Keratinocyte (primary cell): ENCODE results near the gene CSE1L. TPM values are rescaled to one million over a fixed set of nuclear protein-coding genes. Genes with fewer than 3 reads are reported as not detected.
A peak's percentile ranks its signal among the peaks of the same experiment; 100 is the strongest.

Experiments used
- DNase-seq: peaks from one replicate; pipeline ENCODE4 v3.0.0-alpha.2; 2011; ENCODE audit warnings: low read depth, missing footprints, low spot score
- FAIRE-seq: peaks from 2 replicates; lab custom pipeline; 2011; peaks lifted over from hg19 to GRCh38; lab: Jason Lieb, UNC
- H2AFZ ChIP-seq: 2 replicates; pipeline ENCODE4 v1.6.0; 2012; ENCODE audit warnings: low read length, control low read depth, inconsistent platforms; ENCODE audit not compliant: control insufficient read depth
- H3K27ac ChIP-seq: 2 replicates; pipeline ENCODE4 v1.5.1; 2011; ENCODE audit warnings: low read length; ENCODE audit not compliant: control insufficient read depth, insufficient read depth
- H3K27me3 ChIP-seq: 3 replicates; pipeline ENCODE4 v1.6.0; 2011; ENCODE audit warnings: low read length; ENCODE audit not compliant: control insufficient read depth, insufficient read depth; ENCODE audit errors: extremely low read depth
- H3K36me3 ChIP-seq, 2 experiments: 2 replicates in 1 of 2; 3 replicates in 1 of 2; pipeline ENCODE4 v1.5.1; 2011; ENCODE audit warnings: low read length in 2 of 2, mild to moderate bottlenecking in 1 of 2; ENCODE audit not compliant: control insufficient read depth in 2 of 2, insufficient read depth in 2 of 2; ENCODE audit errors: extremely low read depth in 1 of 2
- H3K4me1 ChIP-seq: 3 replicates; pipeline ENCODE4 v1.5.1; 2011; ENCODE audit warnings: low read length; ENCODE audit not compliant: control insufficient read depth, insufficient read depth; ENCODE audit errors: extremely low read depth
- H3K4me2 ChIP-seq: 3 replicates; pipeline ENCODE4 v1.6.0; 2011; ENCODE audit warnings: low read depth, low read length; ENCODE audit not compliant: control insufficient read depth, insufficient read depth; ENCODE audit errors: extremely low read depth
- H3K4me3 ChIP-seq, 3 experiments: fragments of 200-600 bp in 1 of 3; sonication (generic) in 1 of 3; 2 replicates in 2 of 3; 3 replicates in 1 of 3; pipeline ENCODE4 v1.5.1; 2011 to 2016; ENCODE audit warnings: low read length in 3 of 3, mild to moderate bottlenecking in 3 of 3, control low read depth in 2 of 3, inconsistent platforms in 1 of 3, low read depth in 1 of 3, mixed read lengths in 1 of 3, mixed run types in 1 of 3, moderate library complexity in 1 of 3; ENCODE audit not compliant: control insufficient read depth in 2 of 3, insufficient read depth in 2 of 3; ENCODE audit errors: extremely low read depth in 1 of 3
- H3K79me2 ChIP-seq: 2 replicates; pipeline ENCODE4 v1.6.0; 2012; ENCODE audit warnings: low read length; ENCODE audit not compliant: control insufficient read depth, insufficient read depth
- H3K9ac ChIP-seq: 3 replicates; pipeline ENCODE4 v1.6.0; 2011; ENCODE audit warnings: low read length; ENCODE audit not compliant: control insufficient read depth, insufficient read depth; ENCODE audit errors: extremely low read depth
- H3K9me1 ChIP-seq: 3 replicates; pipeline ENCODE4 v1.6.0; 2011; ENCODE audit warnings: low read length; ENCODE audit not compliant: control insufficient read depth, insufficient read depth; ENCODE audit errors: extremely low read depth
- H3K9me3 ChIP-seq: 2 replicates; pipeline ENCODE4 v1.5.1; 2012; ENCODE audit warnings: low read depth, low read length; ENCODE audit not compliant: control insufficient read depth
- H4K20me1 ChIP-seq: 3 replicates; pipeline ENCODE4 v1.6.0; 2011; ENCODE audit warnings: low read length; ENCODE audit not compliant: control insufficient read depth, insufficient read depth; ENCODE audit errors: extremely low read depth
- EZH2 ChIP-seq: IDR thresholded peaks from one replicate; pipeline ENCODE4 v1.6.1; 2012; ENCODE audit warnings: inconsistent platforms, mild to moderate bottlenecking, low read length, moderate library complexity
- dilution Hi-C: fragments of 300-500 bp; cut with MboI; formaldehyde crosslinking; loops from one replicate; pipeline ENCODE4 v1.7.0; 2020; ENCODE audit warnings: low sequenced_read_pairs; ENCODE audit not compliant: extremely low pct_ligation_motif_present
- polyA plus RNA-seq, 5 experiments: library from polyadenylated mRNA; depleted of rRNA in 3 of 5; stranded (reverse) in 3 of 5; stranded (forward) in 1 of 5; unstranded in 1 of 5; fragments of >200 nt; gene quantifications; 1 replicate in 1 of 5; 2 replicates in 3 of 5; 3 replicates in 1 of 5; pipeline versions ENCODE4 v1.2.1 to v1.2.3, GENCODE V29; 2011 to 2012; ENCODE audit warnings: missing spikeins in 2 of 5, low read depth in 1 of 5, low replicate concordance in 1 of 5
- TF ChIP-seq, protein P1 (sequence below), 3 experiments: IDR thresholded peaks in 1 of 3; conservative IDR thresholded peaks in 1 of 3; optimal IDR thresholded peaks in 1 of 3; 2 replicates in 2 of 3; 3 replicates in 1 of 3; pipeline versions ENCODE3 to v1.5.1; 2011; ENCODE audit warnings: low read length in 3 of 3, mild to moderate bottlenecking in 3 of 3, moderate library complexity in 2 of 3, control low read depth in 1 of 3, inconsistent platforms in 1 of 3; ENCODE audit not compliant: insufficient read depth in 2 of 3; ENCODE audit errors: extremely low read depth in 1 of 3

Gene CSE1L
- polyA plus RNA-seq, 1 donor (not counting 4 experiments of a cell fraction or from before 2014, with no cell fraction given): 134 TPM

GRCh38 chr20:49028684-49029083, 17.4 kb upstream of the CSE1L start:
- Histone ChIP-seq H3K9ac (no peak overlapping the region), H3K36me3 (peaks cover 12 to 28% of the 10 kb centered on the region in 2 experiments), H3K4me3 (no peak overlapping the region), H3K79me2 (no peaks in the 10 kb centered on the region), H3K9me3 (no peaks in the 10 kb centered on the region), H3K27me3 (no peaks in the 10 kb centered on the region), H3K9me1 (no peaks in the 10 kb centered on the region), H4K20me1 (no peaks in the 10 kb centered on the region), H3K4me2 (no peak overlapping the region), H3K27ac (no peak overlapping the region), H3K4me1 (no peaks in the 10 kb centered on the region), H2AFZ (no peak overlapping the region)
- dilution Hi-C loops: no loop called here
- TF ChIP-seq EZH2: no peak
- TF ChIP-seq, protein P1, sequence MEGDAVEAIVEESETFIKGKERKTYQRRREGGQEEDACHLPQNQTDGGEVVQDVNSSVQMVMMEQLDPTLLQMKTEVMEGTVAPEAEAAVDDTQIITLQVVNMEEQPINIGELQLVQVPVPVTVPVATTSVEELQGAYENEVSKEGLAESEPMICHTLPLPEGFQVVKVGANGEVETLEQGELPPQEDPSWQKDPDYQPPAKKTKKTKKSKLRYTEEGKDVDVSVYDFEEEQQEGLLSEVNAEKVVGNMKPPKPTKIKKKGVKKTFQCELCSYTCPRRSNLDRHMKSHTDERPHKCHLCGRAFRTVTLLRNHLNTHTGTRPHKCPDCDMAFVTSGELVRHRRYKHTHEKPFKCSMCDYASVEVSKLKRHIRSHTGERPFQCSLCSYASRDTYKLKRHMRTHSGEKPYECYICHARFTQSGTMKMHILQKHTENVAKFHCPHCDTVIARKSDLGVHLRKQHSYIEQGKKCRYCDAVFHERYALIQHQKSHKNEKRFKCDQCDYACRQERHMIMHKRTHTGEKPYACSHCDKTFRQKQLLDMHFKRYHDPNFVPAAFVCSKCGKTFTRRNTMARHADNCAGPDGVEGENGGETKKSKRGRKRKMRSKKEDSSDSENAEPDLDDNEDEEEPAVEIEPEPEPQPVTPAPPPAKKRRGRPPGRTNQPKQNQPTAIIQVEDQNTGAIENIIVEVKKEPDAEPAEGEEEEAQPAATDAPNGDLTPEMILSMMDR (optimal IDR thresholded peaks at IDR 0.05 in 1 of 3, IDR thresholded peaks at IDR 0.05 in 1 of 3, conservative IDR thresholded peaks at IDR 0.05 in 1 of 3; ENCODE audit: extremely low read depth in 1 of 3, insufficient read depth in 2 of 3, low read length in 3 of 3): peak in 2 of 3 experiments; percentile 35 to 48
- DNase-seq (no peak), FAIRE-seq (no peak)

DNA sequence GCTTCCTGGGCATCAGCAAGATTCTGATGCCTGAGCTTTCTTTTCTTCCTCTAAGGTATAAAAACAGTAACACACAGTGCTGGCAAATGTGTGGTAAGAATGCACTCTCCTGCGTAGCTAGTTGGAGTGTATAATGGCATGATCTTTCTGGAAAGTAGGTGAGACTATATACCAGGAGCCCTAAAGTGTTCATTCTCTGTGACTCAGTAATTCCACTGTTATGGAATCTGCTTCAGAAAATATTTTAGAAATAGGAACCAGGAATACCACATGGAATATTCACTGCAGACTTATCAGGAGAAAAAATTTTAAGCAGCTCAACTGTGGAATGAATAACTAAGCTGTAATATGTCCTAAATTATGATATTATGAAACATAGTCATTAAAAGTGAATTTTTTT, 16.9 kb upstream of the CSE1L start:
- FAIRE-seq: no peak
- dilution Hi-C loops: no loop called here

More for the DNA sequence above, 16.9 kb upstream of the CSE1L start:
- Histone ChIP-seq H3K9me1 (no peaks in the 10 kb centered on the region), H3K4me2 (no peak overlapping the region), H3K4me3 (no peak overlapping the region), H3K27ac (no peak overlapping the region), H3K27me3 (no peaks in the 10 kb centered on the region), H3K4me1 (no peaks in the 10 kb centered on the region), H3K79me2 (no peaks in the 10 kb centered on the region), H3K9ac (no peak overlapping the region), H2AFZ (no peak overlapping the region), H4K20me1 (no peaks in the 10 kb centered on the region), H3K36me3 (peaks cover 15 to 28% of the 10 kb centered on the region in 2 experiments), H3K9me3 (no peaks in the 10 kb centered on the region)
- no peak for DNase-seq
- TF ChIP-seq EZH2: no peak
- TF ChIP-seq, protein P1 (optimal IDR thresholded peaks at IDR 0.05 in 1 of 3, IDR thresholded peaks at IDR 0.05 in 1 of 3, conservative IDR thresholded peaks at IDR 0.05 in 1 of 3; ENCODE audit: extremely low read depth in 1 of 3, insufficient read depth in 2 of 3, low read length in 3 of 3): no peak
